ENCODE data around the gene APOB. TPM values are rescaled to one million over a fixed set of nuclear protein-coding genes. Genes with fewer than 3 reads are reported as not detected.

Gene APOB
- total and polyA plus RNA-seq, 2 of the 13 experiments (the other 11 are each of a cell fraction or from before 2014, with no cell fraction given) = 1,569 to 2,515 TPM

- TF ChIP-seq ATF4 (CRISPR knock-in tag; IDR thresholded peaks at IDR 0.05) (no peak), ZNF468 (CRISPR knock-in tag; IDR thresholded peaks at IDR 0.05) (no peak), ZFAT (CRISPR knock-in tag; conservative IDR thresholded peaks at IDR 0.05) (no peak; the same call in none of the 2 replicates), ZNF224 (CRISPR knock-in tag; IDR thresholded peaks at IDR 0.05) (no peak), CSRNP2 (CRISPR knock-in tag; conservative IDR thresholded peaks at IDR 0.05; ENCODE audit: low read depth) (no peak), ZNF552 (CRISPR knock-in tag; IDR thresholded peaks at IDR 0.05; ENCODE audit: borderline replicate concordance) (no peak), ZNF776 (CRISPR knock-in tag; IDR thresholded peaks at IDR 0.05) (no peak), KDM2A (CRISPR knock-in tag; IDR thresholded peaks at IDR 0.05; ENCODE audit: borderline replicate concordance, low read depth) (no peak), KLF11 (CRISPR knock-in tag; IDR thresholded peaks at IDR 0.05) (no peak), NRL (CRISPR knock-in tag; IDR thresholded peaks at IDR 0.05; ENCODE audit: borderline replicate concordance) (no peak), ZBTB38 (CRISPR knock-in tag; IDR thresholded peaks at IDR 0.05) (no peak), FOXP1 (IDR thresholded peaks at IDR 0.05) (no peak), FOXP1 (CRISPR knock-in tag; IDR thresholded peaks at IDR 0.05) (no peak), RFX5 (IDR thresholded peaks at IDR 0.05; ENCODE audit: low read depth, low read length) (no peak), NFATC3 (CRISPR knock-in tag; IDR thresholded peaks at IDR 0.05) (peak; percentile 18; the same call in 1 of the 2 replicates), NR0B2 (CRISPR knock-in tag; IDR thresholded peaks at IDR 0.05) (no peak), KLF12 (CRISPR knock-in tag; IDR thresholded peaks at IDR 0.05; ENCODE audit: borderline replicate concordance) (no peak), ATM (IDR thresholded peaks at IDR 0.05; ENCODE audit: borderline replicate concordance) (no peak), ZFP1 (CRISPR knock-in tag; IDR thresholded peaks at IDR 0.05) (peak; percentile 38), ZNF431 (CRISPR knock-in tag; IDR thresholded peaks at IDR 0.05; ENCODE audit: borderline replicate concordance, low read depth) (peak; percentile 23; the same call in 1 of the 2 replicates), HCFC1 (IDR thresholded peaks at IDR 0.05; ENCODE audit: low read depth, low read length) (no peak), ZNF30 (CRISPR knock-in tag; IDR thresholded peaks at IDR 0.05) (no peak), SIX4 (CRISPR knock-in tag; IDR thresholded peaks at IDR 0.05) (no peak; the same call in 1 of the 2 replicates), ZFP91 (CRISPR knock-in tag; IDR thresholded peaks at IDR 0.05; ENCODE audit: borderline replicate concordance) (no peak), KDM4B (CRISPR knock-in tag; IDR thresholded peaks at IDR 0.05) (no peak), SMC3 (IDR thresholded peaks at IDR 0.05; ENCODE audit: low read length) (no peak), ELF4 (CRISPR knock-in tag; IDR thresholded peaks at IDR 0.05; ENCODE audit: borderline replicate concordance) (peak; percentile 13; the same call in 1 of the 2 replicates), HMGA1 (CRISPR knock-in tag; conservative IDR thresholded peaks at IDR 0.05) (no peak)
Measured at GRCh38 chr2:21007129-21008013, 36.5 kb downstream of the APOB start (continued).

Data from HepG2 (cell line).